Measurements from ENCODE around the gene ATP8B1. TPM values are rescaled to one million over a fixed set of nuclear protein-coding genes. Genes with fewer than 3 reads are reported as not detected.
A peak's percentile ranks its signal among the peaks of the same experiment; 100 is the strongest.
"Not testable (repeated sequence)": the region's sequence is repeated elsewhere in the genome, so short reads cannot be mapped to it uniquely, and the experiment has no call there.

Gene ATP8B1
- total and polyA plus RNA-seq, 2 of the 4 experiments (the other 2 are of a cell fraction) = 64.3 to 136 TPM

DNA sequence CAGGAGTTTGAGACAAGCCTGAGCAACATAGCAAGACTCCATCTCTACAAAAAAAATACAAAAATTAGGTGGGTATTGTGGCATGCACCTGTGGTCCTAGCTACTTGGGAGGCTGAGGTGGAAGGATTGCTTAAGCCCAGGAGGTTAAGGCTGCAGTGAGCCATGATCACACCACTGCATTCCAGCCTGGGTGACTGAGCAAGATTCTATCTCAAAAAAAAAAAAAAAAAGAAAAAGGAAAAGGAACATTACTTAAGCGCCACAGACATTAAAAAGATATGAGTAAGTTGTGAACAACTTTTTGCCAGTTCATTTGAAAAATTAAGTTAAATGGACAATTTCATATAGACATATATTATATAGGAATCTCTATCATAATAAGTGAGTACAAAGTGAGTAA lies 45.3 kb upstream of the ATP8B1 start:
- H3K4me3 ChIP-seq (ENCODE audit: insufficient read depth, low read depth, low read length); H3K4me2 ChIP-seq (ENCODE audit: low read depth, low read length); H3K27me3 ChIP-seq (ENCODE audit: control insufficient read depth, insufficient read depth, low read length); H3K9me3 ChIP-seq (ENCODE audit: control insufficient read depth, insufficient read depth, low read length); H3K23ac ChIP-seq (ENCODE audit: low read depth, low read length); H4K20me1 ChIP-seq (ENCODE audit: insufficient read depth, low read length); BruUV-seq (replicated peaks); H3K79me1 ChIP-seq (ENCODE audit: low read depth in 1 of 2, low read length in 2 of 2); H3K36me3 ChIP-seq (ENCODE audit: control insufficient read depth, insufficient read depth, low read length); H3K27ac ChIP-seq (ENCODE audit: insufficient read depth, low read length); intact Hi-C loops (cut with micrococcal nuclease); H2AK9ac ChIP-seq (replicated peaks; ENCODE audit: low read depth, low read length, poor library complexity); POLR2A ChIA-PET (ENCODE audit: unreplicated experiment); CTCF ChIA-PET; H3K56ac ChIP-seq (ENCODE audit: extremely low read depth, insufficient read depth, low read length); dilution Hi-C loops (cut with HindIII; ENCODE audit: low sequenced_read_pairs, unreplicated experiment); H2AFZ ChIP-seq (replicated peaks; ENCODE audit: low read length, poor library complexity); in situ Hi-C loops (cut with MboI; ENCODE audit: low sequenced_read_pairs); H3K9ac ChIP-seq (ENCODE audit: low read depth, low read length); ATAC-seq (ENCODE audit: low read depth); H3K9me1 ChIP-seq (ENCODE audit: insufficient read depth, low read length): not testable (repeated sequence)
- peak overlapping the region; percentile 63 for H2BK5ac ChIP-seq (ENCODE audit: low read depth, low read length, poor library complexity, severe bottlenecking)
- peak overlapping the region; percentile 45; the same call in 1 of the 2 replicates for H4K5ac ChIP-seq (ENCODE audit: low read depth, low read length)
- H2AK5ac ChIP-seq (ENCODE audit: low read depth, low read length) = peak overlapping the region; percentile 78
- TF ChIP-seq CEBPB (IDR thresholded peaks at IDR 0.05; ENCODE audit: low read depth, low read length) = peak; percentile 74
- peak; percentile 31 for DNase-seq
- peaks cover 11% of the 10 kb centered on the region for H3K4me1 ChIP-seq (ENCODE audit: control insufficient read depth, insufficient read depth, low read length)
- H3K4ac ChIP-seq (ENCODE audit: low read depth, low read length) = peak overlapping the region; percentile 58
- peak overlapping the region; percentile 47; the same call in 1 of the 2 replicates for H4K91ac ChIP-seq (ENCODE audit: insufficient read depth, low read depth, low read length)
- no CpG with 5 or more reads among the region's 1 CpG for WGBS, 2 experiments (ENCODE audit: extremely low coverage in 2 of 2, insufficient read length in 1 of 2)
- H3K14ac ChIP-seq (replicated peaks; ENCODE audit: low read depth, low read length) = peak overlapping the region; percentile 85; the same call in 1 of the 2 replicates
- peak overlapping the region; percentile 96 for H2BK20ac ChIP-seq (ENCODE audit: low read depth, low read length)
- H2BK15ac ChIP-seq (ENCODE audit: low read depth, low read length) = peak overlapping the region; percentile 7; the same call in 1 of the 3 replicates
- peak overlapping the region; percentile 77; the same call in 1 of the 2 replicates for H3K18ac ChIP-seq (ENCODE audit: low read depth, low read length)
- H4K8ac ChIP-seq (ENCODE audit: low read depth in 2 of 2, low read length in 2 of 2) = peak overlapping the region in 1 of 2 experiments; percentile 52; a peak in 1 of 4 replicates
- peak overlapping the region; percentile 80 for H2BK120ac ChIP-seq (ENCODE audit: low read depth, low read length)

DNA sequence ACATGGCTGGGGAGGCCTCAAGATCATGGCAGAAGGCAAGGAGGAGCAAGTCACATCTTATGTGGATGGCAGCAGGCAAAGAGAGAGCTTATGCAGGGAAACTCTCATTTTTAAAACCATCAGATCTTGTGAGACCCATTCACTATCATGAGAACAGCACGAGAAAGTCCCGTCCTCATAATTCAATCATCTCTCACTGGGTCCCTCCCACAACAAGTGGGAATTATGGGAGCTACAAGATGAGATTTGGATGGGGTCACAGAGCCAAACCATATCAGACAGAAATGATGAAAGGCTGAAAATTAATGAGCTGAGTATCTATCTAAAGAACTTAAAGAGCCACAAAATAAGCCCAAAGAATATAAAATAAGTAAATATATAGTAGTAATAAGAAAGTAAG lies 44.3 kb upstream of the ATP8B1 start:
- POLR2A ChIA-PET (ENCODE audit: unreplicated experiment); dilution Hi-C loops (cut with HindIII; ENCODE audit: low sequenced_read_pairs, unreplicated experiment): not testable (repeated sequence)

More for the DNA sequence above, 44.3 kb upstream of the ATP8B1 start:
- H3K56ac ChIP-seq (ENCODE audit: extremely low read depth, insufficient read depth, low read length); H3K4me3 ChIP-seq (ENCODE audit: insufficient read depth, low read depth, low read length); DNase-seq; H3K9me3 ChIP-seq (ENCODE audit: control insufficient read depth, insufficient read depth, low read length); H3K23ac ChIP-seq (ENCODE audit: low read depth, low read length); H3K14ac ChIP-seq (replicated peaks; ENCODE audit: low read depth, low read length); in situ Hi-C loops (cut with MboI; ENCODE audit: low sequenced_read_pairs); H3K79me1 ChIP-seq (ENCODE audit: low read depth in 1 of 2, low read length in 2 of 2); ATAC-seq (ENCODE audit: low read depth); BruUV-seq (replicated peaks); H4K5ac ChIP-seq (ENCODE audit: low read depth, low read length); H3K4me2 ChIP-seq (ENCODE audit: low read depth, low read length); H4K20me1 ChIP-seq (ENCODE audit: insufficient read depth, low read length); H3K9me1 ChIP-seq (ENCODE audit: insufficient read depth, low read length); H4K91ac ChIP-seq (ENCODE audit: insufficient read depth, low read depth, low read length); H3K9ac ChIP-seq (ENCODE audit: low read depth, low read length); H3K27me3 ChIP-seq (ENCODE audit: control insufficient read depth, insufficient read depth, low read length); H2AK9ac ChIP-seq (replicated peaks; ENCODE audit: low read depth, low read length, poor library complexity); intact Hi-C loops (cut with micrococcal nuclease); H3K36me3 ChIP-seq (ENCODE audit: control insufficient read depth, insufficient read depth, low read length); H2AFZ ChIP-seq (replicated peaks; ENCODE audit: low read length, poor library complexity); H3K27ac ChIP-seq (ENCODE audit: insufficient read depth, low read length); H3K18ac ChIP-seq (ENCODE audit: low read depth, low read length); CTCF ChIA-PET: not testable (repeated sequence)
- H3K4me1 ChIP-seq (ENCODE audit: control insufficient read depth, insufficient read depth, low read length) = peaks cover 12% of the 10 kb centered on the region
- H2BK120ac ChIP-seq (ENCODE audit: low read depth, low read length) = peak overlapping the region; percentile 65
- WGBS, 2 experiments (ENCODE audit: extremely low coverage in 2 of 2, insufficient read length in 1 of 2) = no CpG with 5 or more reads among the region's 2 CpGs
- H2AK5ac ChIP-seq (ENCODE audit: low read depth, low read length) = peak overlapping the region; percentile 71
- peak overlapping the region; percentile 21 for H2BK5ac ChIP-seq (ENCODE audit: low read depth, low read length, poor library complexity, severe bottlenecking)
- 0 out of 2 replicates have a peak overlapping the region, but pooled peaks have one; percentile 30 for H3K4ac ChIP-seq (ENCODE audit: low read depth, low read length)
- 0 out of 3 replicates have a peak overlapping the region, but pooled peaks have one; percentile 21 for H2BK15ac ChIP-seq (ENCODE audit: low read depth, low read length)
- H2BK20ac ChIP-seq (ENCODE audit: low read depth, low read length) = peak overlapping the region; percentile 58; the same call in 1 of the 2 replicates
- peak overlapping the region in 1 of 2 experiments; percentile 10; a peak in 1 of 4 replicates for H4K8ac ChIP-seq (ENCODE audit: low read depth in 2 of 2, low read length in 2 of 2)
